GM12874 (cell line): Measurements from ENCODE around the gene CHST13.

Source experiments
- CTCF ChIP-seq: IDR thresholded peaks from 2 replicates; pipeline ENCODE4 v1.5.1; 2011; ENCODE audit warnings: low read depth, mild to moderate bottlenecking, control low read depth, low read length, moderate library complexity; ENCODE audit not compliant: insufficient read depth

CHST13 gene

GRCh38 chr3:126573492-126574117 is 49.6 kb downstream of the CHST13 start:
- TF ChIP-seq CTCF = no peak

- TF ChIP-seq CTCF = no peak
Measured at GRCh38 chr3:126577261-126577660, 53.3 kb downstream of the CHST13 start.

- no peak for TF ChIP-seq CTCF
Measured at GRCh38 chr3:126578702-126579101, 54.7 kb downstream of the CHST13 start.

- TF ChIP-seq CTCF = no peak
Measured at GRCh38 chr3:126580746-126581145, 56.8 kb downstream of the CHST13 start.

- TF ChIP-seq CTCF = no peak
Measured at GRCh38 chr3:126581569-126581968, 57.6 kb downstream of the CHST13 start.

GRCh38 chr3:126582311-126582710 is 58.4 kb downstream of the CHST13 start:
- TF ChIP-seq CTCF = no peak
